OCI-LY7 (cell line): ENCODE measurements around the gene PLIN1.

Experiments used
- EZH2phosphoT487 ChIP-seq: fragments of 200-600 bp; sonication (generic); IDR thresholded peaks from 2 replicates; pipeline ENCODE4 v1.6.1; 2018; ENCODE audit warnings: low read depth, borderline replicate concordance, mild to moderate bottlenecking, mixed run types, antibody characterized with exemption, low read length, moderate library complexity, mixed read lengths
- TF ChIP-seq, protein P1 (sequence below): fragments of 200-600 bp; sonication (generic); conservative IDR thresholded peaks from 2 replicates; pipeline ENCODE4 v1.5.1; 2014; ENCODE audit warnings: mild to moderate bottlenecking, antibody characterized with exemption, low read length, moderate library complexity, mixed read lengths

DNA sequence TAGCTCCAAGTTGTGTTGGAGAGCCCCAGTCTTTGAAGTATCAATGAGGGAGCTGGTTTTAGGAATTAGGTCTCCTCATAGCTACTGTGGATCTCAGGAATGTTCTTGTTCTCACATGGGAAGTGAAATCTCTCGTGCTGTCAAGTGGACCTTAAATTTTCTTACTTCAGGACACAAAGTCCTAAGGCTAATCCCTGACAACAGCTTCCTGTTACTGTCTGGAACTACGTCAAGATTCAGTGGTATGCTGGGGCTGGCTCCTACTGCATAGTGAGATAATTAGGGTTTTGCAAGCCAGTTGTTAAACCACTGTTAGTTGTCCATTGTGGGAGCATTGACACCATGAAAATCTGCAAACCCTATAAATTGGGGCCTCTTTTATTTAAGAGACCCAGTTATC, 49.1 kb upstream of the PLIN1 start:
- TF ChIP-seq, protein P1, sequence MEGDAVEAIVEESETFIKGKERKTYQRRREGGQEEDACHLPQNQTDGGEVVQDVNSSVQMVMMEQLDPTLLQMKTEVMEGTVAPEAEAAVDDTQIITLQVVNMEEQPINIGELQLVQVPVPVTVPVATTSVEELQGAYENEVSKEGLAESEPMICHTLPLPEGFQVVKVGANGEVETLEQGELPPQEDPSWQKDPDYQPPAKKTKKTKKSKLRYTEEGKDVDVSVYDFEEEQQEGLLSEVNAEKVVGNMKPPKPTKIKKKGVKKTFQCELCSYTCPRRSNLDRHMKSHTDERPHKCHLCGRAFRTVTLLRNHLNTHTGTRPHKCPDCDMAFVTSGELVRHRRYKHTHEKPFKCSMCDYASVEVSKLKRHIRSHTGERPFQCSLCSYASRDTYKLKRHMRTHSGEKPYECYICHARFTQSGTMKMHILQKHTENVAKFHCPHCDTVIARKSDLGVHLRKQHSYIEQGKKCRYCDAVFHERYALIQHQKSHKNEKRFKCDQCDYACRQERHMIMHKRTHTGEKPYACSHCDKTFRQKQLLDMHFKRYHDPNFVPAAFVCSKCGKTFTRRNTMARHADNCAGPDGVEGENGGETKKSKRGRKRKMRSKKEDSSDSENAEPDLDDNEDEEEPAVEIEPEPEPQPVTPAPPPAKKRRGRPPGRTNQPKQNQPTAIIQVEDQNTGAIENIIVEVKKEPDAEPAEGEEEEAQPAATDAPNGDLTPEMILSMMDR = no peak
- TF ChIP-seq EZH2phosphoT487 = no peak
